NT2/D1 (cell line): ENCODE measurements around the gene BTBD17.

Experiments
- DNase-seq: peaks from one replicate; pipeline ENCODE4 v3.0.0-alpha.2; 2011; ENCODE audit warnings: low read depth, low spot score
- H3K27me3 ChIP-seq: 2 replicates; pipeline ENCODE4 v1.6.0; 2011; ENCODE audit warnings: mild to moderate bottlenecking; ENCODE audit not compliant: insufficient read length, insufficient read depth
- H3K36me3 ChIP-seq: 2 replicates; pipeline ENCODE4 v1.6.1; 2011; ENCODE audit warnings: mild to moderate bottlenecking, low read length, mixed read lengths; ENCODE audit not compliant: insufficient read depth, insufficient read length
- H3K4me1 ChIP-seq: 2 replicates; pipeline ENCODE4 v1.5.1; 2011; ENCODE audit not compliant: insufficient read depth, insufficient read length
- H3K4me3 ChIP-seq: 2 replicates; pipeline ENCODE4 v1.5.1; 2011; ENCODE audit warnings: low read depth; ENCODE audit not compliant: insufficient read length
- H3K9ac ChIP-seq: 2 replicates; pipeline ENCODE4 v1.6.0; 2011; ENCODE audit warnings: low read depth; ENCODE audit not compliant: insufficient read length
- H3K9me3 ChIP-seq: 2 replicates; pipeline ENCODE4 v1.5.1; 2011; ENCODE audit warnings: mild to moderate bottlenecking, low read length; ENCODE audit not compliant: insufficient read depth
- SUZ12 ChIP-seq: IDR thresholded peaks from 2 replicates; pipeline ENCODE4 v1.6.1; 2011; ENCODE audit not compliant: insufficient read length, insufficient read depth; ENCODE audit errors: extremely low read depth
- YY1 ChIP-seq: IDR thresholded peaks from 2 replicates; pipeline ENCODE4 v1.6.1; 2011; ENCODE audit not compliant: insufficient read length, insufficient read depth
- ZNF274 ChIP-seq: IDR thresholded peaks from 2 replicates; pipeline ENCODE4 v1.6.1; 2011; ENCODE audit warnings: mild to moderate bottlenecking, low read depth, low read length

BTBD17 gene

DNA sequence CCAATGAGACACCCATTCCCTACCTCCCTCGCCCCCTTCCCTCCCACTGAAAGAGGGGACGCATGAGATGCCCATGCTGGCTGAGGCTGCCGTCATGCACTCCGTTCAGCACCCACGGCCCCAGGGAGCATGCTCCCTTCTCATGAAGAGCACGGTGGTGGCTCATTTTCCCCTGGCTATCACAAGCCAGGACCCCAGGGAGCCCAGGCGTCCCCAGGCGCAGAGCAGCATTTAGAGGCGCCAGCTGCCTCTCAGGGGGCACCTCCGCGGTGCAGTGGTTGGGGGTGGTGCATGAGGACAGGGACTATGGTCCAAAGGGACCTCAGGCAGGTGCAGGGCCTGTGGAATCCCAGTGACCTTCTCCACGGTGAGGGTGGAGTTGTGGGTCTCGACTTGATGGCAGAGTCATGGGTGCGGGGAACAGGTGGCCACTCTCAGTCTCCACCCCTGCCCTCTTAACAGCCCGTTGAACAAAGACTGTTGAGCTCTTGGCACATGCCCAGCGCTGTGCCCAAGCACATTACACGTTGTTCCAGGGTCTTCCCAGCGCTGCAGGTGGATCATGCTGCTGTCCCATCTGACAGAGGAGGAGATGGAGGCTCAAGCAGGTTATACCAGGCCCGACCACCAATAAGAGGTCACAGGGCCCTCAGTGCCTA is 22.0 kb downstream of the BTBD17 start:
- Histone ChIP-seq H3K36me3 (no peaks in the 10 kb centered on the region), H3K9ac (peak overlapping the region; percentile 34), H3K9me3 (peaks cover 4% of the 10 kb centered on the region), H3K4me3 (no peak overlapping the region), H3K4me1 (peaks cover 19% of the 10 kb centered on the region), H3K27me3 (no peaks in the 10 kb centered on the region)
- no peak for DNase-seq
- TF ChIP-seq SUZ12 (no peak), ZNF274 (no peak)

DNA sequence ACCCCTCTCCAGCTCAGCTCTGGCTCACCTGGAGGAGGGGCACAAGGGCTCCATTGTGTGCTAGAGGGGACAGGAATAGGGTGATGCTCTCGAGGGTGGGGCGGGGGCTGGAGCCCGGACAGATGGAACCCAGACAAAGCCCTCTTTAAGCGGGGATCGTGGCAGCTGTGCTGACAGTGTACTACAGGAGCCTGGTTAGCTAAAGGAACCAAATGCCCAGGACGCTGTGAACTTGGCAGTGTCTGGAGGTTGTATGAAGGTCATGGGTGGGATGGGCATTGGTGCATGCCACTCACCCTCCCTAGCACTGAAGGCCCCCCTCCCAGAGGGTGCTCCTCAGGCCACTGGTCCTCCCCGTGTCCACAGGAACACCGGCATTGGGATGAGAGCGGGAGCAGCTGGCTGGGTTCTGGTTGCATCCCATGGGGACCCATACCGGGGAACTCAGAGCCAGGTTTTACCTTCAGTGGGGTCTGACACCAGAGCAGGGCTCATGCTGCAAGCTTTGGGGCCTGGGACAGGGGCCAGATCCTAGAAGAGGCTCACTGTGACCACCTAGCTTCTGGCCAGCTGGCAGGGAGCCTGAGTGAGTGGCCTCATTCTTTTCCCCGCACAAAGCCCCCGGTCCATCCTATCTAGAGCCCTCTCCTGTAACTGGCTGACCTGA is 23.7 kb downstream of the BTBD17 start:
- H3K4me1 ChIP-seq = peaks cover 15% of the 10 kb centered on the region
- peaks cover 18% of the 10 kb centered on the region for H3K9me3 ChIP-seq
- H3K4me3 ChIP-seq = no peak overlapping the region
- H3K27me3 ChIP-seq = no peaks in the 10 kb centered on the region
- TF ChIP-seq YY1 = no peak
- no peak for TF ChIP-seq ZNF274
- no peak for TF ChIP-seq SUZ12
- H3K36me3 ChIP-seq = no peaks in the 10 kb centered on the region
- H3K9ac ChIP-seq = no peak overlapping the region
- DNase-seq = no peak

- Histone ChIP-seq H3K9me3 (peaks cover 18% of the 10 kb centered on the region), H3K9ac (no peak overlapping the region), H3K36me3 (no peaks in the 10 kb centered on the region), H3K27me3 (no peaks in the 10 kb centered on the region), H3K4me3 (no peak overlapping the region), H3K4me1 (peaks cover 18% of the 10 kb centered on the region)
- DNase-seq = no peak
- TF ChIP-seq ZNF274 (no peak), YY1 (no peak)
Observed at GRCh38 chr17:74336307-74336706, 25.4 kb downstream of the BTBD17 start.

DNA sequence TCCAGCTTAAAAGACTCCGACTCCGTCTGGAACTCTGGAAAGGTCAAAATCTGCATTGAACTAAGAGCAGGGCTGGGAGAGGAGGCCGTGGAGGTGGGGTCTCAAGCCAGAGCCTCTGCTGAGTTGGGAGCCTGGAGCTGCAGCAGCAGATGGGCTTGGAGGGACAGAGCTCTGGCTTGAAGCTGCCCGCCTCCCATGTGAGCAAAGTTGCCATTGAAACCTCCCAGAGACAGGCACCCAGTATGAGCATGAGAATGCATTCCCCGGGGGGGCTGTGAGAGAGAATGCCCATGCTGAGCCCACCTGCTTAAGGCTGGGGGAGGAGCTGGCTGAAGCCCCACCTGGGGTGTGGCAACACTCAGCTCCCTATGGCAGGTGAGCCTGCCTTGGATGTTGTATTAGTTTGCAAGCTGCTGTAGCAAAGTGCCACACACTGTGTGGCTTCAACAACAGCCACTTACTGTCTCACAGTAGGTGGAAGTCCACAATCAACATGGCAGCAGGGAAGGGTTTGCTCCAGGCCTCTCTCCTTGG is 26.1 kb downstream of the BTBD17 start:
- no peaks in the 10 kb centered on the region for H3K27me3 ChIP-seq
- no peak overlapping the region for H3K9ac ChIP-seq
- H3K4me3 ChIP-seq = no peak overlapping the region
- TF ChIP-seq SUZ12 = no peak
- TF ChIP-seq ZNF274 = no peak
- no peak for TF ChIP-seq YY1
- H3K4me1 ChIP-seq = peaks cover 14% of the 10 kb centered on the region
- peaks cover 18% of the 10 kb centered on the region for H3K9me3 ChIP-seq
- no peak for DNase-seq
- H3K36me3 ChIP-seq = no peaks in the 10 kb centered on the region

DNA sequence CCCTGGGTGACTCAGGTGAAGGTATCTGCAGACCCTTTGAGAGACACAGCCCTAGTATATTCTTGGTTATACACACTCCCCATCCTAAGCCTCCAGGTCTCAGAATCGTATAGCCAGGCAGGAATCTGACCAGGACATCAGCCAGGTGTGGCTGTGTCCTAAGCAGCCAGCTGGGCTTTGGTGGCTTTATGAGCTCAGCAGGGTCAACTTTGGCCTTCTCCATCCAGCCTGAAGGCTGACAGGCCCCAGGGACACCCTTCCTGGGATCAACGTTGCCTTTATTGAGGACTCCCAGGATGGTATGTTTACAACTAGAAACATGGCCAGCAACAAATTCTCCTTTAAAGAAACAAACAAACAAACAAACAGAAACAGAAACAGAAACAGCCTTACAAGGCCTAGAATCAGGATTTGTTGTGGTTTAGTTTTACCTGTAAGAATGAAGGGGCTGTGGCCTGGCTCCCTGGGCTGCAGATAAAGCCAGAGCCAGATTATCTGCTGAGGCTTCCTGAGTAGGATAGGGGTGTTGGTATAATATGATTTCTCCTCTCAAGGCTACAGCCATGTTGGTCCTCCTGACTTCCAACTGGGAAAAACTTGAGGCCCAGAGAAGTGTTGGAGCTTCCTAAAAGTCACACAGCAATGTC is 27.2 kb downstream of the BTBD17 start:
- H3K4me1 ChIP-seq = peaks cover 7% of the 10 kb centered on the region
- H3K9me3 ChIP-seq = peaks cover 18% of the 10 kb centered on the region
- H3K9ac ChIP-seq = no peak overlapping the region
- TF ChIP-seq ZNF274 (no peak), YY1 (no peak), SUZ12 (no peak)
- DNase-seq = no peak
- H3K27me3 ChIP-seq = peaks cover 6% of the 10 kb centered on the region
- H3K4me3 ChIP-seq = no peak overlapping the region
- H3K36me3 ChIP-seq = no peaks in the 10 kb centered on the region

GRCh38 chr17:74332763-74333283 is 28.8 kb downstream of the BTBD17 start:
- Histone ChIP-seq H3K4me3 (no peak overlapping the region), H3K36me3 (no peaks in the 10 kb centered on the region), H3K9me3 (peaks cover 18% of the 10 kb centered on the region), H3K4me1 (peaks cover 10% of the 10 kb centered on the region), H3K9ac (no peak overlapping the region), H3K27me3 (peaks cover 10% of the 10 kb centered on the region)
- no peak for TF ChIP-seq ZNF274
- TF ChIP-seq SUZ12 = no peak
- no peak for TF ChIP-seq YY1
- DNase-seq = no peak

DNA sequence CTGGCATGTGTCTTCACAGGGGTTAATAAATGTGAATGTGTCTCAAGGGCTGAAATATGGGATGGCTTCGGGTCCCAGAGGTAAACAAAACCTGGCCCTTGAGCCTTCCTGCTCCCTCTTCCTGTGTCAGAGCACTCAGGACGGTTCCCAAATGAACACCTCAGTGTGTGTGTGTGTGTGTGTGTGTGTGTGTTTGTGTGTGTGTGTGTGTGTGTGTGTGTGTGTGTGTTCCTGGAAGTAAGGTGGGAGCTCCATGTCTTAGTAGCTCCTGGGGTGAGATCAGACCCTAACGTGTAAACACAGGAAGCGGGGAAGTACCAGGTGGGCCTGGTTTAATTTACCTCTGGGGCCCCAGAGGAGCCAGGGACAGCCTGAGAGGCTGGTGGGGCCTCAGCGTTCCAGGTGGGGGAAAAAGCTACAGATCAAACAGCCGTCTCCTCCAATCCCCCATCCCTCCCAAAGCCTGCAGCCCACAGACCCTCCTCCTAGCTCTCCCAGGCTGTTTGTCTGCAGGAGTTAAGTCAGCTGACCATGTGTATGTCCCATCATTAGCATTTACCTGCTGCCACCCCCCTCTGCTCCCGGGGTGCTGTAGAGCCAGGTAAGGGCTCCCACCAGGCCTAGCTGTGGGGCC is 29.5 kb downstream of the BTBD17 start:
- Histone ChIP-seq H3K9ac (no peak overlapping the region), H3K27me3 (peaks cover 14% of the 10 kb centered on the region), H3K36me3 (no peaks in the 10 kb centered on the region), H3K9me3 (peaks cover 18% of the 10 kb centered on the region), H3K4me3 (no peak overlapping the region), H3K4me1 (peaks cover 10% of the 10 kb centered on the region)
- DNase-seq = no peak
- no peak for TF ChIP-seq SUZ12
- TF ChIP-seq YY1 = no peak
- no peak for TF ChIP-seq ZNF274
